HG03442 (cell line): ENCODE results near the gene MAN2B1.
A peak's percentile ranks its signal among the peaks of the same experiment; 100 is the strongest.
"Not testable (repeated sequence)": the region's sequence is repeated elsewhere in the genome, so short reads cannot be mapped to it uniquely, and the experiment has no call there.

Experiments used
- ATAC-seq: cut with Tn5 transposase; IDR thresholded peaks from one replicate; pipeline ENCODE4 v1.9.1; 2021; ENCODE audit warnings: mild to moderate bottlenecking, moderate library complexity; ENCODE audit not compliant: unreplicated experiment

Gene MAN2B1

DNA sequence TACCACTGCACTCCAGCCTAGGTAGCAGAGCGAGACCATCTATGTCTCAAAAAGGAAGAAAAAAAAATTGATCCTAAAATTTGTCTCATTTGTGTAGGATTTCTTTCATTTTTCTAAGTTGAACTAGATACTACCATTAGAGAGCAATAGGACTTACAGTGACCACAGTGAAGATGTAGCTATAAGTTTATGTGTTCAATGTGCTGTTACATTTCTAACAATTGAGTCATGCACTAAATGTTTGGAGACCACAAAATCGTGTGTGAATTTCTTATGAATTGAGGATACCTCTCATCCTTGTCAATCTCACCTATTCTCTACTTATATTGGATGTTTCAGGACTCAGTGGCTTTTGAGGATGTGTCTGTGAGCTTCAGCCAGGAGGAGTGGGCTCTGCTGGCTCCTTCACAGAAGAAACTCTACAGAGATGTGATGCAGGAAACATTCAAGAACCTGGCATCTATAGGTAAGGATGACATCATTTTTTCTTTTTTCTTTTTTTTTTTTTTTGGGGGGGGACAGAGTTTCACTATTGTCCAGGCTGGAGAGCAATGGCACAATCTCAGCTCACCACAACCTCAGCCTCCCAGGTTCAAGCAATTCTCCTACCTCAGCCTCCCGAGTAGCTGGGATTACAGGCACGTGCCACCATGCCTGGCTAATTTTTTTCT lies 43.0 kb downstream of the MAN2B1 start:
- no peak for ATAC-seq

DNA sequence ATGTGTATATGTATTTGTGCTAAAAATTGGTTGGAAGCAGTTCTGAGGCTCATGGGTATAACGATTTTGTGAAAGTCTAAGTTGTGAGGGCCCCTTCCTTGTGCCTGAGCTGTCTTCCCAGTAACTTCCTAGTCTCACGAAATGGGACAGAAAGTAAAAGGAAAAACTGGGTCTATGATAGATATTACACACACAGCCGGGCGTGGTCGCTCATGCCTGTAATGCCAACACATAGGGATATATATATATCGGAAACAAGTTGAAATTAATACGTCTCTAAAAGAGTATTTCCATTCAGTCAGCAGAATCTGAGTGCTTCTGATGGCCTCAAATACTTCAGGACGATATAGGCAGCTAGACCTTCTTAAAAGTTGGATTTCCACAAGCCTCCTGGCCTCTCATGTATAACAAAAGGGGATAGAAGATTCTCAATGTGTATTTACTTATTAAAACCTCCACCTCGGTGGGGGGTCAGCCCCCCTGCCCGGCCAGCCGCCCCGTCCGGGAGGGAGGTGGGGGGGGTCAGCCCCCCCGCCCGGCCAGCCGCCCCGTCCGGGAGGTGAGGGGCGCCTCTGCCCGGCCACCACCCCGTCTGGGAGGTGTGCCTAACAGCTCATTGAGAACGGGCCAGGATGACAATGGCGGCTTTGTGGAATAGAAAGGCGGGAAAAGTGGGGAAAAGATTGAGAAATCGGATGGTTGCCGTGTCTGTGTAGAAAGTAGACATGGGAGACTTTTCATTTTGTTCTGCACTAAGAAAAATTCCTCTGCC lies 45.1 kb downstream of the MAN2B1 start:
- not testable (repeated sequence) for ATAC-seq

DNA sequence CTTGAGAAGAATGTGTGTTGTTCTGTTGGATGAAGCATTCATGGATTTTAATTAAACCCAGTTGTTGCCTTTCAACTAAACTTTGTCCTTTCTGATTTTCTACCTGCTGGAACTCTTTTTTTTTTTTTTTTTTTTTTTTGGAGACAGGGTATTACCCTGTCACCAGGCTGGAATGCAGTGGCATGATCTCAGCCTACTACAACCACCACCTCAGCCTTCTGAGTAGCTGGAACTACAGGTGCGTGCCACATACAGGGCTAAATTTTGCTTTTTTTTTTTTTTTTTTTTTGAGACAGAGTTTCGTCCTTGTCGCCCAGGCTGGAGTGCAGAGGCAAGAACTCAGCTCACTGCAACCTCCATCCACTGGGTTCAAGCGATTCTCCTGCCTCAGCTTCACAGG lies 48.9 kb downstream of the MAN2B1 start:
- ATAC-seq, result no peak

DNA sequence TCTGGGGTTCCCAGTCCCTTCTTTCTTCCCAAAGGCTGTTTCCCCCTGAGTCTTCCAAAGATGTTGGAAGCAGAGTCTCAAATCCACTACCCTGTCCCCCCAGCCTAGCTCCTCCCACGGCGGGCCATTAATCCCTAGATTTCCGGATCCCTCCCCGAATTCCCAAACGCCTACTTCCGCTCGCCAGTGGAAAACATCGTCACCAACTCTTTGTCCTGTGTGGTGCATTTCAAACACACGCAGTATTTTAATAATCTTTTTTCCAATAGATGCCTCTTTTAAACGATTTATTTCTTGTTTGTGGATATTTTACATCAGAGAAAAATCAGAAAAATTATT lies 55.2 kb downstream of the MAN2B1 start:
- ATAC-seq, result no peak

DNA sequence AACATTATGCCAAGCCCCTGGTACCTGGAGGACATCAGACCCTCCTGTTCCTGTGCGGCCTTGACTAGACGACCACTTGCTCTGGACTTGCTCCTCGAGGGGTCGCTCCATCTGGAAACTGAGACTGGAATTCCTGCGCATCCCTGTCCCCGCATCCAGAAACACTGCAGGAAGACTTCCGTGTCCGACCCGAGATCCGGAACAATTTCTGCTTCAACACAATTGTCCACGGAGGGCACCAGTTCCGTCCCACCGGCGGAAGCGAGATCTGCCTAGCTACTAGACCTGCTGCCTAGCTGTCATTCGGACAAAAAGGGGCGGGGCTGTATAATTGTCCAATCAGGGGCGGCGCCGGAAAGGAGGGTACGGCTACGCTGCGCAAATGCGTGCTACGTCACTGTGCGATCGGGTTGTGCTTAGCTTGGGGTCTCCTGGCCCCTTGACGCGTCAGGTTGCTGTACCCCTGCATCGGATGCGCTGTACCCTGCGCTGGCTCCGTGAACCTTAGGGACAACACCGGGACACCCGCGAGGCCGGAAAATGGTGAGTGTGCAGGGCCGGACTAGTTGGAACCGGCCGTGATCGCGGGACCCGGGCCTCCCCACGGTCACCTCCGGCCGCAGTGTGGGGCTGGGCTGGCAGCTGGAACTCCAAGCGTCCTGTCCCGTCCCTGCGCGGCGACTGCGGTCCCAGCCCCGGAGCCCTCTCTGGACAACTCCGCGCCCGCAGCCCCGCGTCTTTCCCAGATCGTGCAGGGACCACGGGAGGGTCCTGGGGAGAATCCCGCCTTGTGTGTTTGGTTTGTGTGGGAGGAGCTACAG lies 55.8 kb downstream of the MAN2B1 start, which contains the start of the genes ZNF490 and ZNF791:
Gene ZNF490 (minus strand): TSS at position 274 of the 821 bp plus-strand sequence. CDS start 133 bp downstream, at position 141.
Gene ZNF791 (plus strand): TSS at position 381 of the 821 bp plus-strand sequence. CDS start 160 bp downstream, at position 541.
- ATAC-seq, result peak; percentile 76

DNA sequence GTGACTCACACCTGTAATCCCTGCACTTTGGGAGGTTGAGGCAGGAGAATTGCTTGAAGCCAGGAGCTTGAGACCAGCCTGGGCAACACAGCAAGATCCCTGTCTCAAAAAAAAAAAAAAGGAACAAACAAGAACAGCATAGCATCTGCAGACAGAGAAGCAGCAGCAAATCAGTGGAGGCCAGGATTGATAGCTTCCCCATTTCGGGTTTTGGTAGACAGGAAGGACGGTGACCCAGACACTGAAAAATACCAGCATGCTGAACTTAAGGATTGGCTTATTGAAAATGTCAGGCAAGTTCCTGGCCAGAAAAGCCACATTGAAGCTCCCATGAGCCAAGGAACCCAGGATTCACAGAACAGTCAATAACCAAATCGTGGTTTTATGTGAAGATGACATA lies 58.9 kb downstream of the MAN2B1 start:
- no peak for ATAC-seq

DNA sequence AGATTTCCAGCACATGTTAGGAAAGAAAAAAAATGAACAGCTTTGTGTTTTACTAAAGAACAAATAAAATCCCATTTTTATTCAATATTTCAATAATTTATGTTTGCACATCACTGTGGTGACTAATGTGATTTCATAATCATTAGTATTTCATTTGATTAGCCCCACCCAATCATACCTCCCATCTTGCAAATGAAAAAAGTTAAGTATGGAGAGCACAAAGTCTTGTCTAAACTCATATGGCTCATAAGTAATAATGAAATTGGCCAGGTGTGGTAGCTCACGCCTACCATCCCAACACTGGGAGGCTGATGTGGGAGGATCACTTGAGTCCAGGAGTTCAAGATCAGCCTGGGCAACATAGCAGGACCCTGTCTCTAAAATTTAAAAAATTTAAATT lies 59.7 kb downstream of the MAN2B1 start:
- ATAC-seq, result no peak

DNA sequence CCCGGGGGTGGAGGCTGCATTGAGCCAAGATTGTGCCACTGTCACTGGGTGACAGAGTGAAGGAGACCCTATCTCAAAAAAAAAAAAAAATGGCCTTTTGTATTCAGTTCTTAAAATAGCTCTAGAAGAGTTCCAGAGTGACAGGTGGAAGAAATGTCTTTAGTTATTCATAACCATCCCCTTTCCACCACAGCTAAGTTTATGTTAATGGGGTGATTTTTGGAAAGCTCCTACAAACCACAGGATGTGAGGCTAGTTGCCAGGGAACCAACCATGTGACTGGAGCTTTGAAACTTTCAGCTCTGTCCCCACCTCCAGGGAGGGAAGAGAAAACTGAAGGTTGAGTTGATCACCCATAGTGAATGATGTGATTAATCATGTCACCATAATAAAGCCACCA lies 62.8 kb downstream of the MAN2B1 start:
- no peak for ATAC-seq

DNA sequence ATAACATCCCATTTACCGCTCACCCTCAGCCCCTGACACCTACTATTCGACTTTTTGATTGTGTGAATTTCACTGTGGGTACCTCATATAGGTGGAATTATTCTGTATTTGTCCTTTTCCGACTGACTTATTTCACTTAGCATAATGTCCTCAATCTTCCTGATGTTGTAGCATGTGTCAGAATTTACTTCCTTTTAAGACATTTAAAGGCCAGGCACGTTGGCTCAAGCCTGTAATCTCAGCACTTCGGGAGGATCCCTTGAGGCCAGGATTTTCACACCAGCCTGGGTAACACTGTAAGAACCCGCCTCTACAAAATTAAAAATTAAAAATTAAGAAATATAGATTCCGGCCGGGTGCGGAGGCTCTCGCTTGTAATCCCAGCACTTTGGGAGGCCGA lies 68.9 kb downstream of the MAN2B1 start:
- no peak for ATAC-seq

DNA sequence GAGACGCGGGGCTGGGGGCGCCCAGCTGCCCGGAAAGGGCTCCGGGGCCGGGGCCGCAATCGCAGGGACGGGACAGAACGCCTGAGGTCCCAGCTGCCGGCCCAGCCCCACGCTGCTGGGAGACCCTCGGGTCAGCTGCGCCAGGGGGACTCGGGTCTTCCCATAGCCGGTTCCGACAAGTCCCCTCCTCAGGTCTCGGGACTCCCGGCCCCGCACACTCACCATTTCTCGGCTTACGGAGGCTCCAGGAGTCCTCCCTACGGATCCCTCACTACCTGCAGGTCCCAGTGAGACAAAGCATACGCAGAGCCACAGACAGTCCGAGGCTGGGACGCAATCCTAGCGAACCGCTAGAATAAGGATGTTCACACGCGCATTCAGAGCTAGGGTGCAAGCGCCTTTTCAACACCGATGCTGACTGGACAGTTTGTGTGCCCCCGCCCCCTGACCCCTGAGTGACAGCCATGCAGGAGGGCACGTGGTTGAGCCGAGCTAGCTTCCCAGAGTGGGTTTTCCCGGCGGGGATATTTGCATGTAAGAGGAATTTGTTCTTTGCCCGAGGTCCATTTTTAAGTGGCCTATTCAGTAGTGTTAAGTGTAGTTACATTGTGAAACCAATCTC lies 69.5 kb downstream of the MAN2B1 start:
- ATAC-seq, result no peak
